Astrocyte of the cerebellum (primary cell): ENCODE results near the gene PARL.

Experiments used
- DNase-seq: peaks from one replicate; pipeline ENCODE4 v3.0.0-alpha.2; 2011; ENCODE audit warnings: low read depth
- H3K4me3 ChIP-seq: 2 replicates; pipeline ENCODE4 v1.5.1; 2011; ENCODE audit warnings: mild to moderate bottlenecking, low read depth, low read length, moderate library complexity
- CTCF ChIP-seq: IDR thresholded peaks from 2 replicates; pipeline ENCODE4 v1.5.1; 2012; ENCODE audit warnings: low read length, low read depth, moderate library complexity, mild to moderate bottlenecking; ENCODE audit errors: missing control alignments
- in situ Hi-C: cut with HindIII; loops from 2 replicates; pipeline ENCODE4 v1.10.0; 2017; ENCODE audit warnings: low sequenced_read_pairs

Gene PARL

GRCh38 chr3:183896184-183896583 is 11.5 kb upstream of the PARL start:
- no peak for TF ChIP-seq CTCF
- DNase-seq: no peak
- H3K4me3 ChIP-seq: no peak overlapping the region
- in situ Hi-C loops: loop anchor here (10.0 to 25.0 kb wide), 2 partner anchors 119 to 341 kb away; partner anchors contain the start of genes ABCC5, ALG3, EEF1AKMT4 and VWA5B2

- TF ChIP-seq CTCF: no peak
- in situ Hi-C loops: loop anchor here (10.0 to 25.0 kb wide), 2 partner anchors 119 to 342 kb away; partner anchors contain the start of genes ABCC5, ALG3, EEF1AKMT4 and VWA5B2
- no peak overlapping the region for H3K4me3 ChIP-seq
Measured at GRCh38 chr3:183895774-183896173, 11.1 kb upstream of the PARL start.

GRCh38 chr3:183895296-183895695 is 10.6 kb upstream of the PARL start:
- peak; percentile 24 for DNase-seq
- peak; percentile 85 for TF ChIP-seq CTCF
- in situ Hi-C loops: loop anchor here (10.0 to 25.0 kb wide), 2 partner anchors 120 to 342 kb away; partner anchors contain the start of genes ABCC5, ALG3, EEF1AKMT4 and VWA5B2
- no peak overlapping the region for H3K4me3 ChIP-seq

More at GRCh38 chr3:183895774-183896173, 11.1 kb upstream of the PARL start:
- no peak for DNase-seq

- in situ Hi-C loops: loop anchor here (10.0 to 25.0 kb wide), 2 partner anchors 122 to 345 kb away; partner anchors contain the start of genes ABCC5, ALG3, EEF1AKMT4 and VWA5B2
- TF ChIP-seq CTCF: no peak
- DNase-seq: no peak
- H3K4me3 ChIP-seq: no peak overlapping the region
Measured at GRCh38 chr3:183892610-183893214, 8.0 kb upstream of the PARL start.

GRCh38 chr3:183885766-183886165 is 1.1 kb upstream of the PARL start:
- no peak for DNase-seq
- no peak overlapping the region for H3K4me3 ChIP-seq
- in situ Hi-C loops: loop anchor here (25.0 kb wide), 1 partner anchor 352 kb away; the partner anchor contains the start of genes ALG3, EEF1AKMT4 and VWA5B2
- TF ChIP-seq CTCF: no peak

- H3K4me3 ChIP-seq: peak overlapping the region; percentile 78
- no peak for TF ChIP-seq CTCF
- DNase-seq: no peak
- in situ Hi-C loops: loop anchor here (25.0 kb wide), 1 partner anchor 353 kb away; the partner anchor contains the start of genes ALG3, EEF1AKMT4 and VWA5B2
Measured at GRCh38 chr3:183884097-183884426, 618 bp downstream of the PARL start.
